GM18517 (cell line): ENCODE results near the gene TTC12.

Experiments
- ATAC-seq: cut with Tn5 transposase; IDR thresholded peaks from one replicate; pipeline ENCODE4 v1.9.1; 2021; ENCODE audit warnings: mild to moderate bottlenecking, moderate library complexity; ENCODE audit not compliant: unreplicated experiment

Gene TTC12

GRCh38 chr11:113373306-113373705 lies 58.9 kb downstream of the TTC12 start:
- ATAC-seq, result no peak

- ATAC-seq, result no peak
Measured at GRCh38 chr11:113373981-113374560, 59.7 kb downstream of the TTC12 start.

GRCh38 chr11:113375402-113375801 lies 61.0 kb downstream of the TTC12 start:
- no peak for ATAC-seq

GRCh38 chr11:113376156-113376555 lies 61.8 kb downstream of the TTC12 start:
- ATAC-seq, result no peak

- no peak for ATAC-seq
Measured at GRCh38 chr11:113377681-113378412, 63.5 kb downstream of the TTC12 start.

- ATAC-seq, result no peak
Measured at GRCh38 chr11:113378692-113379091, 64.3 kb downstream of the TTC12 start.

GRCh38 chr11:113382121-113382520 lies 67.7 kb downstream of the TTC12 start:
- ATAC-seq, result no peak

GRCh38 chr11:113384551-113384950 lies 70.2 kb downstream of the TTC12 start:
- ATAC-seq, result no peak

- no peak for ATAC-seq
Measured at GRCh38 chr11:113385749-113386148, 71.4 kb downstream of the TTC12 start.

- no peak for ATAC-seq
Measured at GRCh38 chr11:113386866-113387265, 72.5 kb downstream of the TTC12 start.

GRCh38 chr11:113387605-113388211 lies 73.3 kb downstream of the TTC12 start, which contains the start of gene ANKK1:
ANKK1 (plus strand) TSS chr11:113387779; CDS start chr11:113387885, 106 bp downstream.
- ATAC-seq, result no peak

GRCh38 chr11:113389272-113389671 lies 74.9 kb downstream of the TTC12 start:
- ATAC-seq, result no peak

- no peak for ATAC-seq
Measured at GRCh38 chr11:113392236-113392921, 78.0 kb downstream of the TTC12 start.

GRCh38 chr11:113393501-113393985 lies 79.2 kb downstream of the TTC12 start:
- no peak for ATAC-seq

- ATAC-seq, result no peak
Measured at GRCh38 chr11:113394919-113395318, 80.5 kb downstream of the TTC12 start.

- ATAC-seq, result no peak
Measured at GRCh38 chr11:113395782-113396336, 81.5 kb downstream of the TTC12 start.

- no peak for ATAC-seq
Measured at GRCh38 chr11:113396690-113397089, 82.3 kb downstream of the TTC12 start.

GRCh38 chr11:113397212-113397611 lies 82.8 kb downstream of the TTC12 start:
- ATAC-seq, result no peak

GRCh38 chr11:113397821-113398220 lies 83.4 kb downstream of the TTC12 start:
- no peak for ATAC-seq

- no peak for ATAC-seq
Measured at GRCh38 chr11:113398669-113399430, 84.5 kb downstream of the TTC12 start.
